ENCODE data around the gene RYR3.

The RYR3 gene

DNA sequence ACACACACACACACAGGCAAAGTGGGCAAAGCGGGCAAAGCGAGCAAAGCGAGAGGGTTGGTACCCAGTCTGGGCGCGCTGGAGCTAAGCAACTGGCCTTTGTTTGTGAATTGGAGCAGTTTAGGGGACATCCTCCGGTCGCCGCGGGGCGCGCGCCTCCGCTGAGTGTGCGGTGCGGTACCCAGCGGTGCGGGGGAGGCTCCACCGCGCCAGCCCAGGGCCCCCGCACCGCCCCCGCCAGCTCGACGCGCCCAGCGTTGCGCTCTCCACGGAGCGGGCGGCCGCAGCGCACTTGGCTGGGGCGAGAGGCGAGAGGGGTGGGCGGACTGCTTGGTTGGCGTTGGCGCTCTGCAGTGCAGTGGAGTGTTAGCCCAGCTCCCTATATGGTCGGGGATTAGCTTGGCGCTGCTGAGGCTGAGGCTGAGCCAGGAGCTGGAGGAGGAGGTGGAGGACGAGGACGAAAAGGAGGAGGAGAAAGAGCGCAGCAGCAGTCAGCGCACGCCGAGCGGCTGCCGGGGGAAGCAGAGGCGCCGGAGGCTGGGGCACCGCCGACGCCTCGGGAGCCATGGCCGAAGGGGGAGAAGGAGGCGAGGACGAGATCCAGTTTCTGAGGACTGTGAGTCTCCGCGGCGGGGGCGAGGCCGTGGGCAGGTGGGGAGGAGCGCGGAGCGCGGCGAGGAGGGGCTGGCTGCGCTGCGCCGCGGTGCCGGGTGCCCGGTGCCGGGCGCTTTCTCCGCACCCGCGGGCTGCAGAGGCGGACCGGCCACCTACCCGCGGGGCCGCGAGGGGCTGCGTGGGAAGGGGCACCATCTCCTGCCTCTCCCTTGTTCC lies at the start of gene RYR3:
Gene RYR3, plus strand, starts transcription at position 487 of the 831 bp plus-strand sequence. Its CDS starts 79 bp downstream, at position 566.
- peak within 1 kb of the TSS in 3 of 5 donors; percentile 12 to 36 (median 26) for H3K4me3 ChIP-seq (ENCODE audit: low read depth in 1 of 5, low read length in 5 of 5)
- no peak within 1 kb of the TSS for H3K9ac ChIP-seq (ENCODE audit: low read length in 5 of 5)
- peaks cover 26 to 35% (median 35%) of the 10 kb centered on the region in 5 donors for H3K27me3 ChIP-seq (ENCODE audit: control insufficient read depth in 5 of 5, insufficient read depth in 4 of 5, low read length in 5 of 5)

DNA sequence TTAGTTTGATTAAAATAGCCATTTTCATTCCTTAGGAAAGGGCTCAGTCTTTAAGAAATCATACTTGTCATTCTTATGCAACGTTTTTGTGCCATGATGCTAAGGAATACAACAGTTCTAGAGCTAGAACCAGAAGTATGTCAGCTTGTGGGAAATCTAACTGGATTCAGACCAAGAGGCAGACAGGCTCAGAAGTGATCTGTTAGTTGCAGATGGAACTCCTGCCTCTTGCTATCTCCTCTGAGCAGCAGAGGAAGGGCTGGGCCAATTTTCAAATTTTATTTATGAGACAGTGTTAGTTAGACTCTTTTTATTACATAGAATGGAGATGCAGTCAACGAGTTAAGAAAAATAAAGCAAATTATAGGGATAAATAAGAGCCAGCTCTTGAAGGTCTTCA lies 48.5 kb upstream of the RYR3 start:
- no peak overlapping the region for H3K9ac ChIP-seq (ENCODE audit: low read length in 5 of 5)
- H3K36me3 ChIP-seq (ENCODE audit: control insufficient read depth in 5 of 5, insufficient read depth in 5 of 5, low read length in 5 of 5): no peaks in the 10 kb centered on the region
- no peak overlapping the region for H3K27ac ChIP-seq (ENCODE audit: low read depth, low read length)
- H3K9me3 ChIP-seq (ENCODE audit: control insufficient read depth in 5 of 5, low read length in 5 of 5): no peaks in the 10 kb centered on the region
- no peak overlapping the region for H3K4me3 ChIP-seq (ENCODE audit: low read depth in 1 of 5, low read length in 5 of 5)
- H3K4me1 ChIP-seq (ENCODE audit: control insufficient read depth in 5 of 5, insufficient read depth in 5 of 5, low read length in 5 of 5): no peaks in the 10 kb centered on the region
- H3K27me3 ChIP-seq (ENCODE audit: control insufficient read depth in 5 of 5, insufficient read depth in 4 of 5, low read length in 5 of 5): peaks cover 0 to 2% (median 0%) of the 10 kb centered on the region in 5 donors

More for the DNA sequence above, at the start of gene RYR3:
- Histone ChIP-seq H3K9me3 (ENCODE audit: control insufficient read depth in 5 of 5, low read length in 5 of 5) (no peaks in the 10 kb centered on the region), H3K4me1 (ENCODE audit: control insufficient read depth in 5 of 5, insufficient read depth in 5 of 5, low read length in 5 of 5) (peaks cover 0 to 7% (median 0%) of the 10 kb centered on the region in 5 donors), H3K27ac (ENCODE audit: low read depth, low read length) (no peak within 1 kb of the TSS), H3K36me3 (ENCODE audit: control insufficient read depth in 5 of 5, insufficient read depth in 5 of 5, low read length in 5 of 5) (no peaks in the 10 kb centered on the region)

DNA sequence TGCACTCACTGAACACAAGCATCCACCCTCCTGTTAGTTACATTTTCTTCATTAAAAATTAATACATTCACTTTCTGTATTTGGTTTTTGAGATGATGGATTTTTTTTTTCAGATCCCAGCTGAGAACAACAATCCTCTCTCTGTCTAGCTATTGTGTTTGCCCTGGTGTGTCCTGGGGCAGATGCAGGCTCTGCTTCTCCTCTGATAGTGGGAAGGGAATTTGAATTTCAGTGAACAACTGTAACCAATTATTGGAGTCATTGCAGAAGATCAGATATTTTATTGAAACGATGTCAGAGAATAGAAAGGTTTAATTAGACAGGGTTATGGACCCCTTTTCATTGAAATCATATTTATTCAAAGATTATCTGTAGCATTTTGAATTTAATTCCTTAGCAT lies 33.1 kb upstream of the RYR3 start:
- no peaks in the 10 kb centered on the region for H3K36me3 ChIP-seq (ENCODE audit: control insufficient read depth in 5 of 5, insufficient read depth in 5 of 5, low read length in 5 of 5)
- H3K9me3 ChIP-seq (ENCODE audit: control insufficient read depth in 5 of 5, low read length in 5 of 5): peaks cover 0 to 3% (median 0%) of the 10 kb centered on the region in 5 donors
- H3K27me3 ChIP-seq (ENCODE audit: control insufficient read depth in 5 of 5, insufficient read depth in 4 of 5, low read length in 5 of 5): peaks cover 0 to 5% (median 0%) of the 10 kb centered on the region in 5 donors
- no peak overlapping the region for H3K9ac ChIP-seq (ENCODE audit: low read length in 5 of 5)
- H3K27ac ChIP-seq (ENCODE audit: low read depth, low read length): no peak overlapping the region
- no peak overlapping the region for H3K4me3 ChIP-seq (ENCODE audit: low read depth in 1 of 5, low read length in 5 of 5)
- H3K4me1 ChIP-seq (ENCODE audit: control insufficient read depth in 5 of 5, insufficient read depth in 5 of 5, low read length in 5 of 5): no peaks in the 10 kb centered on the region

DNA sequence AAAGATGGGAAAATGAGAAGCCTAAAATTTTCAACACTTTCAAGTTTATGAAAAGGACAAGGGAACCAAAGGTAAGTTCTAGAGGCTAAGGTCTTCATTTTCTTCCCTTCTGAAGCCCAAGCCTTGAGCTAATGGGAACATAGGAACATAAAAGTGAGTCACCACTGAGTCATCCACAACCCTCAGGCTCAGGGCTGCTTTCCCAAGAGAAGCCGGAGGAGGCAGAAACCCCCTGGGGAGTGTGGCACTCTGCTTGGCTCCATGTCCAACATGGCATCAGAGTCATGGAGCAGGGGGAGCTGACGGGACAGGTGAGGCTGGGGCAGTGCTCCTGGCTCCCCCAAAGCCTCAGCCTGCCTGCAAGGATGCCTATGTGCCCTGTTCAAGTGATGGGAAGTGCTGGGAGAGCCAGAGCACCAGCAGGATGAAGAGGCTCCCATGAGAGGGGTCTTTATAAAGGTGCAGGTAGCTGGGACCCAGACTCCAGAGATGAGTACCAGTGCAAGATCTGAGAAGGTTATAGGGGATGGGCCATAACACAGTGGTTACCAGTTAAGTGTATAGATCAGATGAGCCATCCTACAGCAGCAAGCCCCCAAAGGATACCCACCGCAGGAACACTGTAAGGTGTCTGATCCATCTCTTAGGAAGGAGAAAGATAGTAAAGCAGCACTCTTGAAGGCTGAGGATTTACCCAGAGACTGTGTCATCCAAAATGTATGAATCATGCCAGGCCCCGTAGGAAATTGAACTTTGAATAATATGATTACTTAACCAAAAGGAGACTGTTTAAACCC lies 31.8 kb upstream of the RYR3 start:
- peaks cover 0 to 6% (median 0%) of the 10 kb centered on the region in 5 donors for H3K27me3 ChIP-seq (ENCODE audit: control insufficient read depth in 5 of 5, insufficient read depth in 4 of 5, low read length in 5 of 5)
- peaks cover 0 to 3% (median 0%) of the 10 kb centered on the region in 5 donors for H3K9me3 ChIP-seq (ENCODE audit: control insufficient read depth in 5 of 5, low read length in 5 of 5)
- no peak overlapping the region for H3K4me3 ChIP-seq (ENCODE audit: low read depth in 1 of 5, low read length in 5 of 5)
- no peak overlapping the region for H3K9ac ChIP-seq (ENCODE audit: low read length in 5 of 5)
- no peaks in the 10 kb centered on the region for H3K36me3 ChIP-seq (ENCODE audit: control insufficient read depth in 5 of 5, insufficient read depth in 5 of 5, low read length in 5 of 5)
- no peak overlapping the region for H3K27ac ChIP-seq (ENCODE audit: low read depth, low read length)
- no peaks in the 10 kb centered on the region for H3K4me1 ChIP-seq (ENCODE audit: control insufficient read depth in 5 of 5, insufficient read depth in 5 of 5, low read length in 5 of 5)

DNA sequence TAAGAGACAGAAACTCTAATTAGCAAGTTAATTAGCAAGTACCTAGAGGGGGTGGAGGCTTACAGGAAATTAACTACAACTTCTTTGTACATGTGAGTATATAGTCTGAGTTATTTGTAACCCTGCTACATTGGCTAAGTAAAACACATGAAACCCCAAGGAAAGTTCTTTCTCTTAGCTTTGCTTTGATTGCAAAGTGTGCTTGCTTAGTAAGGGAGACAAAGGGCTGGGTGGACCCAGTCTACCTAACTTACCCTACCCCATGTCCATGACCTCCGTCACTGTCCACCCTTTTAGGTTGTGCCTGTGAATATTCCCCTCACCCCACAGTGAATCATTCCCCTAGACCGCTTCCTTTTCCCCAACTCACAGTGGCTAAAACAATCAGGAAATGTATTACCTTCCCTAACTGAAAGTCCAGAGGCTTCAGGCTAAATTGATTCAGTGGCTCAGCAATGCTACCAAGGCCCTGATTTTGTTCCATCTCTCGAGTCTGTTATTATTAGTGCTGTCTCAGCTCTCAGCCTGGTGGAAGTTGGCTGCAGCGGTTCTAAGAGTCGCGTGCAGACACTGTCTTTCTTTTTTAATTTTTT lies 31.1 kb upstream of the RYR3 start:
- H3K27me3 ChIP-seq (ENCODE audit: control insufficient read depth in 5 of 5, insufficient read depth in 4 of 5, low read length in 5 of 5): peaks cover 0 to 6% (median 0%) of the 10 kb centered on the region in 5 donors
- no peaks in the 10 kb centered on the region for H3K4me1 ChIP-seq (ENCODE audit: control insufficient read depth in 5 of 5, insufficient read depth in 5 of 5, low read length in 5 of 5)
- H3K27ac ChIP-seq (ENCODE audit: low read depth, low read length): no peak overlapping the region
- H3K36me3 ChIP-seq (ENCODE audit: control insufficient read depth in 5 of 5, insufficient read depth in 5 of 5, low read length in 5 of 5): no peaks in the 10 kb centered on the region
- H3K9ac ChIP-seq (ENCODE audit: low read length in 5 of 5): no peak overlapping the region
- H3K4me3 ChIP-seq (ENCODE audit: low read depth in 1 of 5, low read length in 5 of 5): no peak overlapping the region
- no peaks in the 10 kb centered on the region for H3K9me3 ChIP-seq (ENCODE audit: control insufficient read depth in 5 of 5, low read length in 5 of 5)

DNA sequence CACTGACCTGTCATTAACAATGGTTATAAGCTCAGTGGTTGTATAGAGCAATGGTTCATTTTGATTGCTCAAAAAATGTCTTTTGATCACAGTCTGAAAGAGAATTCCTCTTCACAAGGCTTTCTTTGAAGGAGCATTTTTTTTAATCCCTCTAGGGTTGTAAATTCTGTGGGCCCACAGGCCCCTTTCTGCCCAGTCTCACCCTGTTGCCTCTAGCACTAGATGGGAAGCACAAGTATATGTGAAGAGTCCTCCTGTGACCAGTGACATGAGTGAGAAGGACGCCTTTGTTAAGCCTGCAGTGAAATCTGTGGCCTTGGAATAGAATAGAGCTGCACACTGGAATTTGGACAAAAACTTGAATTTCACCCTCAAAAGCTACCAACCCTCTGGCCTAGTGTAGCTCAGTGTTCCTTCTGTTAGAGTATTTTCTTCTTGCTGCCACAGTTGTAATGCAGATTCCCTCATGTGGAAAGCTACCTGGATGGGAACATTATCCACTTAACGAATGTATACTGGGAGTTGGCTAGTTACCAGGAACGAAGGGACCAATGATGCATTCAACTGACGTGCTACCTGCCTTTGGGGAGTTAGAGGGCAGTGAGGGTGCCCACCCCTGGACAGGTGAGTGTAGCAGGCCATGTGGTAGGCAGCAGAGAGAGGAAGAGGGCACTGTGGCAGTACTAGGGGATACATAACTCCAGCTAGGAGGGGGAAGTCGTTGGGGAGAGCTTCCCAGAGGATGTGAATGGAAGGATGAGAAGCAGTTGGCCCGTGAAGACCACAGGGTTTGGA lies 28.3 kb upstream of the RYR3 start:
- no peak overlapping the region for H3K4me3 ChIP-seq (ENCODE audit: low read depth in 1 of 5, low read length in 5 of 5)
- H3K9me3 ChIP-seq (ENCODE audit: control insufficient read depth in 5 of 5, low read length in 5 of 5): no peaks in the 10 kb centered on the region
- H3K4me1 ChIP-seq (ENCODE audit: control insufficient read depth in 5 of 5, insufficient read depth in 5 of 5, low read length in 5 of 5): no peaks in the 10 kb centered on the region
- no peak overlapping the region for H3K9ac ChIP-seq (ENCODE audit: low read length in 5 of 5)
- no peaks in the 10 kb centered on the region for H3K36me3 ChIP-seq (ENCODE audit: control insufficient read depth in 5 of 5, insufficient read depth in 5 of 5, low read length in 5 of 5)
- peaks cover 0 to 6% (median 0%) of the 10 kb centered on the region in 5 donors for H3K27me3 ChIP-seq (ENCODE audit: control insufficient read depth in 5 of 5, insufficient read depth in 4 of 5, low read length in 5 of 5)
- no peak overlapping the region for H3K27ac ChIP-seq (ENCODE audit: low read depth, low read length)

DNA sequence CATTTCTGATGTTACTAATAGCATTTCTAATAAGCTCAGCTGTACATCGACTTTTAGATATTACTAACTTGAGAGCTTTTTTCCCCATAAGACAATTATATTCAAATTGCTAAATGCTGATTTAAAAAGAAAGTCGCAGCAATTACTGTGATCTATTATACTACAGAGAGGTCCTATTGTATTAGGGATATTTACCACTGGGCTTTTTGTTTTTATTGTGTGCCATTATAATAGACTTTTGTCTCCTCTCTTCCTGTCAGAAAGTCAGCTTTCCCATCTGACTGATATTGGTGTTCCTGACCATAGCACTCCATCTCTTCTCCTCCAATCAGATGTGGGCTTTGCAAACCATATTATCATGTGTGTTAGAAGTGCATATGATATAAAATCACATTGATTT lies 27.2 kb upstream of the RYR3 start:
- Histone ChIP-seq H3K4me1 (ENCODE audit: control insufficient read depth in 5 of 5, insufficient read depth in 5 of 5, low read length in 5 of 5) (no peaks in the 10 kb centered on the region), H3K36me3 (ENCODE audit: control insufficient read depth in 5 of 5, insufficient read depth in 5 of 5, low read length in 5 of 5) (no peaks in the 10 kb centered on the region), H3K9ac (ENCODE audit: low read length in 5 of 5) (no peak overlapping the region), H3K27me3 (ENCODE audit: control insufficient read depth in 5 of 5, insufficient read depth in 4 of 5, low read length in 5 of 5) (peaks cover 0 to 6% (median 0%) of the 10 kb centered on the region in 5 donors), H3K9me3 (ENCODE audit: control insufficient read depth in 5 of 5, low read length in 5 of 5) (no peaks in the 10 kb centered on the region), H3K4me3 (ENCODE audit: low read depth in 1 of 5, low read length in 5 of 5) (no peak overlapping the region), H3K27ac (ENCODE audit: low read depth, low read length) (no peak overlapping the region)

DNA sequence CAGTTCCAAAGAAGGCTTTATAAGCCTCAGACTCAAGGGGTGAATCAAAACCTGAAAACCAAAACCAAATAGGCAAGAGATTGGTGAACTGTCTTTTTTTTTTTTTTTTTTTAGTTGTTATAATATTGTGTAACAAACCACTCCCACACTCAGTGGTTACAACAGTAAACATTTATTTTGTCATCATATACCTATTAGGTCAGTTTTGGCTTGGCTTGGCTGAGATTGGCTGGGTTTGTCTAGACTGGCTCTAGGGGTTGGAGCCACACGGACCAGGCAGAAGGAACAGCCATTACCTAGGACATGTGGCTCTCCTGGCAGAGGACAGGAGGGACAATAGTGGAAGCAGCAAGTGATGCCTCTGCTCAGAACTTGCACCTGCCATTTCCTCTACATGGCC lies 26.4 kb upstream of the RYR3 start:
- no peaks in the 10 kb centered on the region for H3K9me3 ChIP-seq (ENCODE audit: control insufficient read depth in 5 of 5, low read length in 5 of 5)
- H3K27ac ChIP-seq (ENCODE audit: low read depth, low read length): no peak overlapping the region
- no peak overlapping the region for H3K9ac ChIP-seq (ENCODE audit: low read length in 5 of 5)
- H3K4me3 ChIP-seq (ENCODE audit: low read depth in 1 of 5, low read length in 5 of 5): no peak overlapping the region
- no peaks in the 10 kb centered on the region for H3K36me3 ChIP-seq (ENCODE audit: control insufficient read depth in 5 of 5, insufficient read depth in 5 of 5, low read length in 5 of 5)
- H3K4me1 ChIP-seq (ENCODE audit: control insufficient read depth in 5 of 5, insufficient read depth in 5 of 5, low read length in 5 of 5): no peaks in the 10 kb centered on the region
- H3K27me3 ChIP-seq (ENCODE audit: control insufficient read depth in 5 of 5, insufficient read depth in 4 of 5, low read length in 5 of 5): peaks cover 0 to 2% (median 0%) of the 10 kb centered on the region in 5 donors

DNA sequence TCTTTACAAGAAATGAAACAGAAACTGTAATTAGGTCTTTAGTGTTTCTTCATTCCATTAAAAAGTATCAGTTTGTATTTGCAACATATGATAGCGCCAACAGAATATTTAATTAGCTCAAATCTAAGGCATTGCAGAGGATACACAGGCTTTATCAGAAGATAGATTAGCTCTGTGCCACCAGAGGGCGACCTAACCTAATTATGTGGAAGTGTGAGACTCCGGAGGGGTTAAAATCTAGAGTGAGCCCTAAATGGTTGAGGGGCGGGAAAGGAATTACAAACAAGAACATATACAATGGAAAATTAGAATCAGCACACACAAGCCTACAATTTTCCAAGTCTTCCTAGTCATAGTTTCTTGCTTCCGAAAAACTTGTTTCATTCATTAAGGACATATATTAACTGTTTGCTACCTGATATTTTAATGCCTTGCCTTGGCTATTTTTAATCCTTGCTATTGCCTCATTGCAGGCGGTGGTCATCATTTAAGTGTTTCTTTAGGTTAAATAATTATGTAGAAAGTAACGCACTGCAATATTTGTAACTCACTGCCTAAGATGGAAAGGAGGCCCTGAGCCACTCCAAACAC lies 18.0 kb upstream of the RYR3 start:
- H3K4me3 ChIP-seq (ENCODE audit: low read depth in 1 of 5, low read length in 5 of 5): no peak overlapping the region
- H3K27me3 ChIP-seq (ENCODE audit: control insufficient read depth in 5 of 5, insufficient read depth in 4 of 5, low read length in 5 of 5): peaks cover 0 to 5% (median 0%) of the 10 kb centered on the region in 5 donors
- H3K36me3 ChIP-seq (ENCODE audit: control insufficient read depth in 5 of 5, insufficient read depth in 5 of 5, low read length in 5 of 5): no peaks in the 10 kb centered on the region
- H3K4me1 ChIP-seq (ENCODE audit: control insufficient read depth in 5 of 5, insufficient read depth in 5 of 5, low read length in 5 of 5): no peaks in the 10 kb centered on the region
- no peaks in the 10 kb centered on the region for H3K9me3 ChIP-seq (ENCODE audit: control insufficient read depth in 5 of 5, low read length in 5 of 5)
- no peak overlapping the region for H3K27ac ChIP-seq (ENCODE audit: low read depth, low read length)
- no peak overlapping the region for H3K9ac ChIP-seq (ENCODE audit: low read length in 5 of 5)

Measured in subcutaneous abdominal adipose tissue (tissue), 5 donors.